ENCODE measurements around the gene WARS2.

DNA sequence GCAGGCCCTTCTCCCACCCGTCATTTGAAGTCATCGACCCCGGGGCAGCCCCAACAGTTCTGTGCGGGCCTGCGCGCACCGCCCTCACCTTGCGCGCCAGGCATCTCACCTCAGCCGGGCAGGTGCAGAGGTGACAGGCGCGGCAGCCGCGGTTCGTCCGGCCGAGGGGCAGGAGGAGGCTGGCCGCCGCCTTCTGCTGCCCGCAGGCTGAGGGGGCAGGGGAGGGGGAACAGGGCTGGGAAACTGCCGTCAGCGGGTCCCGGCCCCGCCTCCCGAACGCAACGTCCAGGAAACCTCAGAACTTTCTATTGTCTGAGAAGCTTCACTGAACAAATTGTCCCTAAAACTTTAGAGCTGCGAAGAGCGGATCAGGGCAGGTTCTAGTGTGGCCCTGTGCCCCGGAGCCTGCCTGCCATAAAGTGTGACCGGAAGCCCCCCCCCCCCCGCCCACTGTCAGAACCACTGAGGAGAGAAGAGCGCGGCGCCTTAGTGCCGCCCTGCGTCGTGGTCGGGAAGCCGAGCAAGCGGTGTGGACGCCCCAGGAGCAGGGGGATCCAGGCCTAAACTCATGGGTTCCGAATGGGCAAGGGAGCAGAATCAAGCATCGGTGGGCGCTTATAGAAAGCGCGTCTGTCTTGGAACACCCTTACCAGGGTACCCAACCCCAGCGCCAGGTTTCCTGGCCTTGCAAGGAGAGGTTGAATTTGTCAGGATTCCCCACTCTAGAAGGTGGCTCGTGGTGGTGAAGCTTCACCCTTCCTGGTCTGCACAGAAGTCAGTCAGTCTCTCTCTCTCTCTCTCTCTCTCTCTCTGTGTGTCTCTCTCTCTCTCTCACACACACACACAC is 139.0 kb downstream of the WARS2 start:
- TF ChIP-seq, protein P1, sequence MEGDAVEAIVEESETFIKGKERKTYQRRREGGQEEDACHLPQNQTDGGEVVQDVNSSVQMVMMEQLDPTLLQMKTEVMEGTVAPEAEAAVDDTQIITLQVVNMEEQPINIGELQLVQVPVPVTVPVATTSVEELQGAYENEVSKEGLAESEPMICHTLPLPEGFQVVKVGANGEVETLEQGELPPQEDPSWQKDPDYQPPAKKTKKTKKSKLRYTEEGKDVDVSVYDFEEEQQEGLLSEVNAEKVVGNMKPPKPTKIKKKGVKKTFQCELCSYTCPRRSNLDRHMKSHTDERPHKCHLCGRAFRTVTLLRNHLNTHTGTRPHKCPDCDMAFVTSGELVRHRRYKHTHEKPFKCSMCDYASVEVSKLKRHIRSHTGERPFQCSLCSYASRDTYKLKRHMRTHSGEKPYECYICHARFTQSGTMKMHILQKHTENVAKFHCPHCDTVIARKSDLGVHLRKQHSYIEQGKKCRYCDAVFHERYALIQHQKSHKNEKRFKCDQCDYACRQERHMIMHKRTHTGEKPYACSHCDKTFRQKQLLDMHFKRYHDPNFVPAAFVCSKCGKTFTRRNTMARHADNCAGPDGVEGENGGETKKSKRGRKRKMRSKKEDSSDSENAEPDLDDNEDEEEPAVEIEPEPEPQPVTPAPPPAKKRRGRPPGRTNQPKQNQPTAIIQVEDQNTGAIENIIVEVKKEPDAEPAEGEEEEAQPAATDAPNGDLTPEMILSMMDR (conservative IDR thresholded peaks at IDR 0.05) = no peak
- no peak for TF ChIP-seq ZFX (IDR thresholded peaks at IDR 0.05)
